H9 (cell line): ENCODE results near the gene PTCD1. TPM values are rescaled to one million over a fixed set of nuclear protein-coding genes. Genes with fewer than 3 reads are reported as not detected.

Experiments
- DNase-seq: peaks from one replicate; pipeline ENCODE4 v3.0.0-alpha.2; 2017
- H2AFZ ChIP-seq: one replicate; pipeline ENCODE4 v1.6.1; 2013; ENCODE audit warnings: mild to moderate bottlenecking, low read length, control low read depth, moderate library complexity
- H2AK5ac ChIP-seq: 2 replicates; pipeline ENCODE4 v1.6.1; 2013; ENCODE audit warnings: low read length, control low read depth, mixed read lengths; ENCODE audit not compliant: insufficient read length
- H2BK120ac ChIP-seq: one replicate; pipeline ENCODE4 v1.6.1; 2013; ENCODE audit warnings: low read depth, mild to moderate bottlenecking, low read length, control low read depth, inconsistent platforms; ENCODE audit not compliant: poor library complexity, severe bottlenecking
- H2BK12ac ChIP-seq: 2 replicates; pipeline ENCODE4 v1.6.1; 2013; ENCODE audit warnings: low read length, control low read depth, mixed read lengths, low read depth; ENCODE audit not compliant: insufficient read length
- H2BK15ac ChIP-seq: 2 replicates; pipeline ENCODE4 v1.6.1; 2013; ENCODE audit warnings: low read depth, low read length, control low read depth
- H2BK20ac ChIP-seq: one replicate; pipeline ENCODE4 v1.6.1; 2013; ENCODE audit warnings: low read depth, mild to moderate bottlenecking, low read length, control low read depth, inconsistent platforms; ENCODE audit not compliant: poor library complexity, severe bottlenecking
- H2BK5ac ChIP-seq: 2 replicates; pipeline ENCODE4 v1.6.1; 2013; ENCODE audit warnings: low read length, control low read depth, mixed read lengths; ENCODE audit not compliant: insufficient read length
- H3K14ac ChIP-seq: 2 replicates; pipeline ENCODE4 v1.6.1; 2013; ENCODE audit warnings: low read length, control low read depth; ENCODE audit not compliant: insufficient read depth
- H3K18ac ChIP-seq: 2 replicates; pipeline ENCODE4 v1.6.1; 2013; ENCODE audit warnings: low read depth, mild to moderate bottlenecking, mixed read lengths, low read length, control low read depth; ENCODE audit not compliant: insufficient read length
- H3K23ac ChIP-seq: 2 replicates; pipeline ENCODE4 v1.6.1; 2013; ENCODE audit warnings: low read length, control low read depth, mixed read lengths, low read depth; ENCODE audit not compliant: insufficient read length
- H3K23me2 ChIP-seq: 2 replicates; pipeline ENCODE4 v1.6.1; 2013; ENCODE audit warnings: low read depth, mild to moderate bottlenecking, mixed read lengths, low read length, control low read depth; ENCODE audit not compliant: insufficient read length, poor library complexity, severe bottlenecking
- H3K27ac ChIP-seq: 2 replicates; pipeline ENCODE4 v1.5.1; 2013; ENCODE audit warnings: low read length, control low read depth, mixed read lengths, low read depth; ENCODE audit not compliant: insufficient read length
- H3K27me3 ChIP-seq: 2 replicates; pipeline ENCODE4 v1.6.1; 2013; ENCODE audit warnings: low read length, control low read depth, inconsistent platforms; ENCODE audit not compliant: insufficient read depth
- H3K4ac ChIP-seq: 2 replicates; pipeline ENCODE4 v1.6.1; 2013; ENCODE audit warnings: low read depth, mild to moderate bottlenecking, control low read depth, inconsistent platforms, low read length, moderate library complexity
- H3K4me1 ChIP-seq: 2 replicates; pipeline ENCODE4 v1.6.1; 2013; ENCODE audit warnings: low read length, control low read depth, inconsistent platforms; ENCODE audit not compliant: insufficient read depth
- H3K4me2 ChIP-seq: 2 replicates; pipeline ENCODE4 v1.6.1; 2013; ENCODE audit warnings: low read length, control low read depth, mixed read lengths; ENCODE audit not compliant: insufficient read length, insufficient read depth
- H3K56ac ChIP-seq: 2 replicates; pipeline ENCODE4 v1.6.1; 2013; ENCODE audit warnings: low read depth, mild to moderate bottlenecking, mixed read lengths, low read length, control low read depth; ENCODE audit not compliant: insufficient read length
- H3K79me1 ChIP-seq: 2 replicates; pipeline ENCODE4 v1.6.1; 2013; ENCODE audit warnings: low read depth, mild to moderate bottlenecking, moderate library complexity, low read length, control low read depth, inconsistent platforms; ENCODE audit not compliant: insufficient read depth, poor library complexity, severe bottlenecking
- H3K79me2 ChIP-seq: 2 replicates; pipeline ENCODE4 v1.6.1; 2013; ENCODE audit warnings: low read length, control low read depth, inconsistent platforms; ENCODE audit not compliant: insufficient read depth
- H3K9ac ChIP-seq: 2 replicates; pipeline ENCODE4 v1.6.1; 2013; ENCODE audit warnings: low read length, control low read depth, mixed read lengths; ENCODE audit not compliant: insufficient read length; ENCODE audit errors: extremely low read depth
- H3K9me3 ChIP-seq: one replicate; pipeline ENCODE4 v1.6.1; 2013; ENCODE audit warnings: low read depth, low read length, inconsistent platforms; ENCODE audit not compliant: control insufficient read depth
- H3T11ph ChIP-seq: one replicate; pipeline ENCODE4 v1.6.1; 2013; ENCODE audit warnings: mild to moderate bottlenecking, low read length, control low read depth, inconsistent platforms
- H4K20me1 ChIP-seq: one replicate; pipeline ENCODE4 v1.6.1; 2013; ENCODE audit not compliant: control insufficient read depth, insufficient read length, insufficient read depth
- H4K5ac ChIP-seq: 2 replicates; pipeline ENCODE4 v1.6.1; 2013; ENCODE audit warnings: low read depth, mild to moderate bottlenecking, mixed read lengths, low read length, control low read depth; ENCODE audit not compliant: insufficient read length
- H4K8ac ChIP-seq: replicated peaks from 2 replicates; pipeline ENCODE4 v1.6.1; 2013; ENCODE audit warnings: low read length, control low read depth, mixed read lengths, low read depth; ENCODE audit not compliant: insufficient read length
- H4K91ac ChIP-seq: 2 replicates; pipeline ENCODE4 v1.6.1; 2013; ENCODE audit warnings: low read depth, mild to moderate bottlenecking, moderate library complexity, mixed read lengths, low read length, control low read depth; ENCODE audit not compliant: insufficient read length
- H3K27ac Mint-ChIP-seq, 3 experiments: 2 replicates in 2 of 3; 3 replicates in 1 of 3; pipeline ENCODE4 v1.8.0; 2020 to 2021; ENCODE audit warnings: mixed read lengths in 3 of 3, mild to moderate bottlenecking in 1 of 3, moderate library complexity in 1 of 3
- H3K27me3 Mint-ChIP-seq: 2 replicates; pipeline ENCODE4 v1.8.0; 2021; ENCODE audit warnings: low read depth, mild to moderate bottlenecking, moderate library complexity, mixed read lengths
- H3K36me3 Mint-ChIP-seq, 3 experiments: 2 replicates in 2 of 3; 3 replicates in 1 of 3; pipeline ENCODE4 v1.8.0; 2020 to 2021; ENCODE audit warnings: low read depth in 3 of 3, mixed read lengths in 3 of 3; ENCODE audit not compliant: insufficient read depth in 1 of 3
- H3K4me1 Mint-ChIP-seq, 2 experiments: 2 replicates each; pipeline ENCODE4 v1.8.0; 2020; ENCODE audit warnings: mixed read lengths in 2 of 2
- H3K4me3 Mint-ChIP-seq, 2 experiments: 2 replicates in 1 of 2; 3 replicates in 1 of 2; pipeline ENCODE4 v1.8.0; 2020 to 2021; ENCODE audit warnings: mild to moderate bottlenecking in 2 of 2, mixed read lengths in 2 of 2, moderate library complexity in 1 of 2
- H3K9me3 Mint-ChIP-seq, 2 experiments: 2 replicates in 1 of 2; 3 replicates in 1 of 2; pipeline ENCODE4 v1.8.0; 2020; ENCODE audit warnings: mild to moderate bottlenecking in 2 of 2, mixed read lengths in 2 of 2, moderate library complexity in 1 of 2
- CTCF ChIP-seq: fragments of 200-600 bp; sonication (generic); conservative IDR thresholded peaks from 3 replicates; pipeline ENCODE4 v1.8.0; 2021; ENCODE audit warnings: antibody characterized with exemption, mild to moderate bottlenecking
- WGBS: extraction: QIAGEN DNeasy Blood & Tissue Kit; methylation state at CpG from one replicate; pipeline ENCODE4 v1.1.7; 2013; ENCODE audit warnings: missing lambda C conversion rate, low lambda C conversion rate, mixed read lengths; ENCODE audit not compliant: insufficient read length; ENCODE audit errors: extremely low coverage; 5-methylcytosine and 5-hydroxymethylcytosine counted together
- total RNA-seq: library from RNA; stranded (reverse); gene quantifications from 2 replicates; pipeline ENCODE4 v1.2.1, GENCODE V29; 2021

PTCD1 gene
- total RNA-seq, 1 experiment from 2014 or later = 12.8 TPM

- no peaks in the 10 kb centered on the region for H3K9me3 ChIP-seq
- H3K27me3 Mint-ChIP-seq = peaks cover 1% of the 10 kb centered on the region; the same call in 1 of the 2 replicates
- H3T11ph ChIP-seq = no peak overlapping the region
- H4K5ac ChIP-seq = no peak overlapping the region
- no peak overlapping the region for H3K4ac ChIP-seq
- H3K56ac ChIP-seq = no peak overlapping the region
- no peak overlapping the region for H3K27ac Mint-ChIP-seq
- H3K4me1 ChIP-seq = peaks cover 2% of the 10 kb centered on the region; the same call in 1 of the 2 replicates
- H3K27me3 ChIP-seq = no peaks in the 10 kb centered on the region
- no peak overlapping the region for H2BK5ac ChIP-seq
- H3K9me3 Mint-ChIP-seq = no peaks in the 10 kb centered on the region
- no peak overlapping the region for H2BK15ac ChIP-seq
- no peaks in the 10 kb centered on the region for H3K79me2 ChIP-seq
- peaks cover 13 to 14% of the 10 kb centered on the region in 2 experiments for H3K4me1 Mint-ChIP-seq
- H4K8ac ChIP-seq = no peak overlapping the region
- H3K79me1 ChIP-seq = no peaks in the 10 kb centered on the region
- H2BK12ac ChIP-seq = no peak overlapping the region
- H3K4me2 ChIP-seq = peak overlapping the region; percentile 46
- no peak overlapping the region for H3K27ac ChIP-seq
- peaks cover 16 to 71% (median 34%) of the 10 kb centered on the region in 3 experiments for H3K36me3 Mint-ChIP-seq
- H4K91ac ChIP-seq = no peak overlapping the region
- no peak overlapping the region for H2BK20ac ChIP-seq
- peaks cover 13% of the 10 kb centered on the region for H3K23me2 ChIP-seq
- H3K4me3 Mint-ChIP-seq = peak overlapping the region; percentile 83 to 93
- no peaks in the 10 kb centered on the region for H4K20me1 ChIP-seq
- no CpG with 5 or more reads among the region's 8 CpGs for WGBS
- no peak for TF ChIP-seq CTCF
- H3K23ac ChIP-seq = no peak overlapping the region
- no peak overlapping the region for H2AK5ac ChIP-seq
- no peak for DNase-seq
- H3K14ac ChIP-seq = no peak overlapping the region
- H2AFZ ChIP-seq = no peak overlapping the region
- no peak overlapping the region for H3K18ac ChIP-seq
- no peak overlapping the region for H2BK120ac ChIP-seq
- no peak overlapping the region for H3K9ac ChIP-seq
Observed at GRCh38 chr7:99392046-99392445, 46.6 kb downstream of the PTCD1 start.
